Rectal smooth muscle tissue (tissue), 1 donor: ENCODE results near the gene SRCAP.
A peak's percentile ranks its signal among the peaks of the same experiment; 100 is the strongest.
"Not testable (repeated sequence)": the region's sequence is repeated elsewhere in the genome, so short reads cannot be mapped to it uniquely, and the experiment has no call there.

Source experiments
- H3K27ac ChIP-seq: one replicate; pipeline ENCODE4 v1.7.0; 2013; ENCODE audit warnings: low read depth, low read length, inconsistent platforms
- H3K27me3 ChIP-seq: one replicate; pipeline ENCODE4 v1.7.0; 2013; ENCODE audit warnings: low read length; ENCODE audit not compliant: control insufficient read depth, insufficient read depth
- H3K36me3 ChIP-seq: one replicate; pipeline ENCODE4 v1.7.0; 2013; ENCODE audit warnings: low read length; ENCODE audit not compliant: control insufficient read depth, insufficient read depth
- H3K4me1 ChIP-seq: one replicate; pipeline ENCODE4 v1.7.0; 2013; ENCODE audit warnings: low read length; ENCODE audit not compliant: control insufficient read depth, insufficient read depth
- H3K4me3 ChIP-seq: one replicate; pipeline ENCODE4 v1.7.0; 2013; ENCODE audit warnings: low read length
- H3K9ac ChIP-seq: one replicate; pipeline ENCODE4 v1.7.0; 2013; ENCODE audit warnings: low read length

Gene SRCAP

DNA sequence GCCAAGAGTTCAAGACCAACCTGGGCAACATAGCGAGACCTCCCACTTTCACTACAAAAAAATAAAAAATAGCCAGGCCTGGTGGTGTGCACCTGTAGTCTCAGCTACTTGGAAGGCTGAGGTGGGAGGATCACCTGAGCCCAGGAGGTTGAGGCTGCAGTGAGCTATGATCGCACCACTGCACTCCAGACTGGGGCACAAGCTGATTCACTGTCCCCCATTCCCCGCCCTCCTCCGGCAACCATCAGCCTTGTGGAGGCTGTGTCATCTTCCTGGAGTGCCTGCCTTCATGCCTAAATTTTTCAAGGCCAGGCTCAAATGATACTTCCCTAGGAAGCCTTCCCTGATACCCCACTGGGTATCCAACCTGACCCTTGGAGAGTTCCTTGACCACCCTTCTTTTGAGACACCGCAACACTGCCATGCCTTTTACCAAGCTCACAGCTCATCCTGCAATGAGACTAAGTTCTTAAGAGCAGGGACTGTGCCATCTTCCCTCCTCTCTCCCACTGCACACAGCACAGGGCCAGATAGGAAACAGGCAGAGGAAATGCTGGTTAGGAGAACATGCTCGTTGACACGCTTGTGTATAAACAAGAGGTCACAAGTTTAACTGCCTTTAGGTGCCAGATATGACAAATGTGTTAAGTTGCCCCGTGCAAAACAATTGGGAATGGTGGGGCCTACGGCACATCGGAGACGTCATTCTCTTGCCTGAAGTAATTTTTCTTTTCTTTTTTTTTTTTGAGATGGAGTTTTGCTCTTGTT is 3.9 kb upstream of the SRCAP start:
- Histone ChIP-seq H3K9ac (no peak overlapping the region), H3K4me3 (no peak overlapping the region), H3K27me3 (no peaks in the 10 kb centered on the region), H3K4me1 (peaks cover 7% of the 10 kb centered on the region), H3K36me3 (no peaks in the 10 kb centered on the region), H3K27ac (no peak overlapping the region)

DNA sequence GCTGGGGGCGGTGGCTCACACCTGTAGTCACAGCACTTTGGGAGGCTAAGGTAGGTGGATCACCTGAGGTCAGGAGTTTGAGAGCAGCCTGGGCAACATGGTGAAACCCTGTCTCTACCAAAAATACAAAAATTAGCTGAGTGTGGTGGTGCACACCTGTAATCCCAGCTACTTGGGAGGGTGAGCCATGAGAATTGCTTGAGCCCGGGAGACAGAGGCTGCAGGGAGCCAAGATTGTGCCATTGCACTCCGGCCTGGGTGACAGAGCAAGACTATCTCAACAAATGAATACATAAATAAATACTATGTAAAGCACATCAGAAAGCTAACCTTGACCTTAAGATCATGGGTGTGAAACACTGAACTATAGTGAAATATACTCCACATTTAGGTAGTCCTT is 2.3 kb upstream of the SRCAP start:
- not testable (repeated sequence) for H3K4me3 ChIP-seq, H3K27me3 ChIP-seq, H3K27ac ChIP-seq, H3K4me1 ChIP-seq, H3K36me3 ChIP-seq, H3K9ac ChIP-seq

DNA sequence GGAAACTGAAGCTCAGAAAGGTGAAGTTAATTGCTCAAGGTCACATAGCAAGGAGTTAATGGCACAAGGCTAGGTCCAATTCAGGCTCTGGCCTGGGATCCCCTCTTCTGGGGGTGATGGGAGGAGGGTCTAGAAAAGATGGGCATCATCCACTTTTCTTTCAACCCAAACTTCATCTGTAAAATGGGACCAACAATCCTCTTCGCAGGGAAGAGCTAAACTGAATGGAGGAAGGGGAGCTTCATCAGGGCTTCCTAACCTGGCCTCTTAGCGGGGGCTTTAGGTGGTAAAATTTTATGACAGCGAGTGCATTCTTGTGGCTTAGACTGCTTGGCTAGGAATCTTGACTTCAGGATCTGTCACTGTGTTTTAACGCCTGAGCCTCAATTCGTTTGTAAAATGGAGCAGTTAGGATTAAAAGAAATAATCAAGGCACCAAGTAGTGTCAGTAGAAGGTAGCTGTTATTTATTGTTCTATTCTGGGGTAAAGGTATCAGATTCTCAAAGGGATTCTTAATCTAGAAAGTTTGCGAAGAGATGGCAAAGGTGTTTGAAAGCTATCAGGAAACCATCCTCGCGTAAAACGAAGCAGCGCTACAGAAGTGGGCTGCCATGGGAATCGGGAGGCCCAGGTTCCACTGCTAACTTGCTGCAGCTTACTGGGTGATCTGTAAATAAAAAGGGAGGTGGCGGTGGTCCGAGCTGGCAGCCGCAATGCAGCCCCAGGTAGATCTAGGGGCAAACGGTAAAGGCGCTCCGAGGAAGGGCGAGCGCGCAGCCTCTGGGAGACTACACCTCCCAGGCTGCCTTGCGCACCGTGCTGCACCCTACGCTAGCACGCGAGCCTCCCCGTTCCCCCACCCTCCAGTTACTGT is 1.5 kb upstream of the SRCAP start:
- no peak overlapping the region for H3K9ac ChIP-seq
- H3K4me1 ChIP-seq = peaks cover 8% of the 10 kb centered on the region
- H3K4me3 ChIP-seq = peak overlapping the region; percentile 60
- H3K27ac ChIP-seq = peak overlapping the region; percentile 100
- H3K36me3 ChIP-seq = peaks cover 10% of the 10 kb centered on the region
- H3K27me3 ChIP-seq = no peaks in the 10 kb centered on the region

DNA sequence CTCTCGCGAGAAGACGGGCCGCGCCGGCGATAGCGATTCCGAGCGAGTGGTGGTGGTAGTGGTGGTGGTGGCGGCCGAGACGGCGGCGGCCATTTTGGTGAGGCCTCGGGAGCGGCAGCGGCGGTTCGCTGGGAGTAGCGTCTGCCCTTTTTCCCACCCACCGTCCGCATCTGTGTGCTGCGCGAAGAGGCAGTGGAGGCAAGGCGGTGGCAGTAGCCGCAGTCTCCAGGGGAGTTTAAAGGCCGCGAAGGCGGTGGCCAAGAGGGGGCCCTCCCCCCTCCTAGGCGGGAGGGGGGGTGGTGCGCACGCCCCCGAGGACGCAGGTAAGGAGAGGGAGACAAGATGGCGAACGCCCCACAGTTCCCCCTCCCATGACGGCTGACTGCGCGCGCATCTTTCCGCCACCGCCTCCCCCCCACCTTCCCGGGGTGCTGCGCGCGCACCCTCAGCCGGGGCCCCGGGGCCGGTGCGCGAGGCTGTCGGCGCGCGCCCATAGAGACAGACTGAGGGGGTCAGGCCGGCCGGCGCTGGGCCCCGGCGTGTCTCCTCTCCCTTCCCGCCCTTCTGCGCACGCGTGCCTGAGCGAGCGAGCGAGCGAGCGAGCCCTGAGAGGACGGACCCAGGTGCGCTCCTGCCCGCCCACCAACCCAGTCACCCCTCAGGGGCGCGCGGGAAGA is 694 bp upstream of the SRCAP start:
- H3K4me1 ChIP-seq = peaks cover 8% of the 10 kb centered on the region
- H3K27me3 ChIP-seq = no peaks in the 10 kb centered on the region
- peak overlapping the region; percentile 96 for H3K9ac ChIP-seq
- H3K27ac ChIP-seq = peak overlapping the region; percentile 100
- peaks cover 13% of the 10 kb centered on the region for H3K36me3 ChIP-seq
- H3K4me3 ChIP-seq = peak overlapping the region; percentile 93

DNA sequence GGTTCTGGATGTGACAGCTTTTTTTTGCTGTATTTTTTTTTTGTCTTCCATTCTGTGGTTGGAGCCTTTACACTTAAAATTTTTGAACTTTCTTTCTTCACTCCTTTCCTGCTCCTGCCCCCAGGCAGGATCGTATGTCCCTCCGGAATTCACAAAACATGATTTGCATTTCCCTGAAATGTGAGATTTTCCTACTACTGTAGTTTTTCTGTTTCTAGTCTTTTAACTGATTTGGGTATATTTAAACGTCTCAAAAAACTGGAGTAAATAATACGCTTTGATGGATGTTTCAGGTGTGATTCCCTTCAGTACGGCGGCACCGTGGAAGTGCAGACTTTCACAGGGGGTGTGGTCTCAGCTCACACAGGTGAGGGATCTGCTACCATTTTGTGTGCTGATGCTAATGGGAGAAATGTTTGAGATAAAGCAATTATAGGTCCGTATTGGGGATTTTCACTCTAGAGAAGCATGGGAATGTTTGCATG is 686 bp downstream of the SRCAP start:
- no peaks in the 10 kb centered on the region for H3K27me3 ChIP-seq
- H3K9ac ChIP-seq = no peak overlapping the region
- peaks cover 22% of the 10 kb centered on the region for H3K36me3 ChIP-seq
- H3K4me3 ChIP-seq = peak overlapping the region; percentile 93
- peaks cover 8% of the 10 kb centered on the region for H3K4me1 ChIP-seq
- H3K27ac ChIP-seq = peak overlapping the region; percentile 100

DNA sequence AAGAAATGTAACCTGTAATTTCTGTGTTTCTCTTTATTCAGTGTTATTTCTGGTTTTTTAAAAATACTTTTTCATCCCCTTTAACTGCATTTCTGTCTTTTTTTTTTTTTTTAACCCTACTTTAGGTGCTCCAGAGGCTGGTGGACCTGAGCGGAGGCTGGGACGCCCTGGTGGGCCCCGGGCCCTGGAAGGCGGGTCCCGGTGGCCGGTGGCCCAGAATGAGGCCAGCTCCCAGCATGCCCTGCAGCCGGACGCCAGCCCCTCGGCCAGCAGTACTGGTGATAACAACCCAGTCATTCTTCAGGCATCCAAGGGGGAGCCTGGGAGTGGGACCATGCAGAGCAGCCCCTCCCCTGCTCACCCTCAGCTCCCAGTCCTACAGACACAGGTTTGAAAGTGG is 1.5 kb downstream of the SRCAP start:
- Histone ChIP-seq H3K27me3 (no peaks in the 10 kb centered on the region), H3K4me1 (peaks cover 8% of the 10 kb centered on the region), H3K4me3 (no peak overlapping the region), H3K36me3 (peaks cover 25% of the 10 kb centered on the region), H3K27ac (no peak overlapping the region), H3K9ac (no peak overlapping the region)

DNA sequence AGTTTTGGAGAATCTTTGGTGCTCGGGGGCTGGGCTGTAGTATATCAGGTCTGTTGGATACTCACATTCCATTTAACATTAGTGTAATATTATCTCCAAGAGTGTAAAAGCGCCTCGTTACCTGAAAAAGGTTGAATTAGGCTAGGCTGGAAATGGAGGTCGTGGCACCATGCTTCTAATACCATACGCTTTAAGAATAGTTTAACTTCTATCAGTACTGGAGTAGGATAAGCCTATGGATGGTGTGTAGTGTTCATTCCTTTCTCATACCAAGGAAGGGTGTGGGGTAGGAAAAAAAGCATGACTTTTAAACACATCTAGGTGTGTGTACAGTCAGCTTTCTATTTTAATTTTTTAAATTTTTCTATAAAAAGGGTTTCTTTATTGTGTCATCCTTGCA is 2.0 kb downstream of the SRCAP start:
- Histone ChIP-seq H3K4me3 (no peak overlapping the region), H3K4me1 (peaks cover 8% of the 10 kb centered on the region), H3K9ac (no peak overlapping the region), H3K36me3 (peaks cover 30% of the 10 kb centered on the region), H3K27me3 (no peaks in the 10 kb centered on the region), H3K27ac (no peak overlapping the region)

DNA sequence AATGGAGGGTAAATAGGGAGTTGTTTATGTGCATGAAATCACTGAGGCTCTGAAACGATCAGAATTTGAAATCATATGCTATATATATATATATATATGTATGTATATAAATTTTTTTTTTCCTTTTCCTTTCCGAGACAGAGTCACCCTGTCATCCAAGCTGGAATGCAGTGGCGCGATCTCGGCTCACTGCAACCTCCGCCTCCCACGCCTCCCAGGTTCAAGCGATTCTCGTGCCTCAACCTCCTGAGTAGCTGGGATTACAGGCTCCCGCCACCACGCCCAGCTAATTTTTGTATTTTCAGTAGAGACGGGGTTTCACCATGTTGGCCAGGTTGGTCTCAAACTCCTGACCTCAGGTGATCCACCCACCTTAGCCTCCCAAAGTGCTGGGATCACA is 4.1 kb downstream of the SRCAP start:
- H3K36me3 ChIP-seq = peaks cover 48% of the 10 kb centered on the region
- not testable (repeated sequence) for H3K27me3 ChIP-seq, H3K4me3 ChIP-seq, H3K27ac ChIP-seq, H3K4me1 ChIP-seq, H3K9ac ChIP-seq

DNA sequence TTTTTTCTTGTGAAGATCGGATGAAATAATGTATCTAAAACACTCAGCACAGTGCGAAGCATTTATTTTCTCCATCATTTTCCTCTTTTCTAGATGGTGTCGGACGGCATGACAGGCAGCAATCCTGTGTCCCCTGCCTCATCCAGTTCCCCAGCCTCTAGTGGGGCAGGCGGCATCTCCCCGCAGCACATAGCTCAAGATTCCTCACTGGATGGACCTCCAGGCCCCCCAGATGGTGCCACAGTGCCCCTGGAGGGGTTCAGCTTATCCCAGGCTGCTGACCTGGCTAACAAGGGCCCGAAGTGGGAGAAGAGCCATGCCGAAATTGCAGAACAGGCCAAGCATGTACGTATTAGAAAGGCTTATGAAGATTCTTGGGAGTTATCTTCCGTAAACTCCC is 5.0 kb downstream of the SRCAP start:
- no peak overlapping the region for H3K4me3 ChIP-seq
- no peak overlapping the region for H3K9ac ChIP-seq
- H3K27ac ChIP-seq = no peak overlapping the region
- no peaks in the 10 kb centered on the region for H3K27me3 ChIP-seq
- H3K36me3 ChIP-seq = peaks cover 55% of the 10 kb centered on the region
- peaks cover 8% of the 10 kb centered on the region for H3K4me1 ChIP-seq

DNA sequence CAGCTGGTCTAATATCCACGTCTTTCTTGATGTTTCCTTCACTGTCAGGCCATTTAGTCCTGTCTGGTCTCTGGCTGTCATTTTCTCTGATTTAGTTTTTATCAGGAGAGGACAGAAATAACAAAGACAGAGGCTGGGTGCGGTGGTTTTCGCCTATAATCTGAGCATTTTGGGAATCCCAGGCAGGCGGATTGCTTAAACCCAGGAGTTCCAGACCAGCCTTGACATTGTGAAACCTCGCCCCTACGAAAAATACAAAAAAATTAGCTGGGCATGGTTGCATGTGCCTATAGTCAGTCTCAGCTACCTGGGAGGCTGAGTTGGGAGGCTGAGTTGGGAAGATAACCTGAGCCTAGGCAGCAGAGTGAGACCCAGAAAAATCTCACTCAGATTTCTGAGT is 7.1 kb downstream of the SRCAP start:
- peaks cover 68% of the 10 kb centered on the region for H3K36me3 ChIP-seq
- H3K27ac ChIP-seq = no peak overlapping the region
- H3K9ac ChIP-seq = no peak overlapping the region
- H3K27me3 ChIP-seq = no peaks in the 10 kb centered on the region
- no peak overlapping the region for H3K4me3 ChIP-seq
- no peaks in the 10 kb centered on the region for H3K4me1 ChIP-seq

DNA sequence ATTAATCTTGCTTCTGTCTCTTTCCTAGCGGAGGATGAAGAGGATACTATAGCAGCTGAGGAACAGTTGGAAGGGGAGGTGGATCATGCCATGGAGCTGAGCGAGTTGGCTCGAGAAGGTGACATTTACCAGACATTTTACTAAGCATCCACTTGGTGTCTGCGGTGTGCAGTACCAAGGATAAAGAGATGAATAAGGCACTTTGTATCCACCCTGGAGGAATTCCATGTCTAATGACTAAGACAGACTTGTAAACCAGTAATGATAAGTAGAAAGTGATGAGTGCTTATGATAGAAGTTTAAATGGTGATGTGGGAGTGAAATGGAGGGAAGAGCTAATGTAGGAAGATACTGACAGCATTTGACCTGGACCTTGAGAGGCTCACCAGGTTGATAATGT is 12.0 kb downstream of the SRCAP start:
- H3K27me3 ChIP-seq = no peaks in the 10 kb centered on the region
- H3K4me3 ChIP-seq = no peak overlapping the region
- no peak overlapping the region for H3K9ac ChIP-seq
- H3K27ac ChIP-seq = no peak overlapping the region
- H3K4me1 ChIP-seq = no peaks in the 10 kb centered on the region
- peaks cover 81% of the 10 kb centered on the region for H3K36me3 ChIP-seq

DNA sequence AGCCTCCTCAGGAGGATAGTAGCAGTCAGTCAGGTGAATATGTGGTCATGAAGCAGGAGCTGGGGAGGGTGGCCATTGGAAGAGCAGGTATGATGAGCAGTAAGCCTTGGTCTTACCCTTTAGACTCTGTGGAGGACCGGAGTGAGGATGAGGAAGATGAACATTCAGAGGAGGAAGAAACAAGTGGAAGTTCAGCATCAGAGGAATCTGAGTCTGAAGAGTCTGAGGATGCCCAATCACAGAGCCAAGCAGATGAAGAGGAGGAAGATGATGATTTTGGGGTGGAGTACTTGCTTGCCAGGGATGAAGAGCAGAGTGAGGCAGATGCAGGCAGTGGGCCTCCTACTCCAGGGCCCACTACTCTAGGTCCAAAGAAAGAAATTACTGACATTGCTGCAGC is 12.7 kb downstream of the SRCAP start:
- Histone ChIP-seq H3K4me1 (no peaks in the 10 kb centered on the region), H3K4me3 (no peak overlapping the region), H3K27ac (no peak overlapping the region), H3K9ac (no peak overlapping the region), H3K36me3 (peaks cover 82% of the 10 kb centered on the region), H3K27me3 (no peaks in the 10 kb centered on the region)
